Hepatocyte (in vitro differentiated cells): Measurements from ENCODE around the gene PAK2.

Experiments used
- CTCF ChIP-seq: fragments of 200-600 bp; sonication (generic); IDR thresholded peaks from 2 replicates; pipeline ENCODE4 v1.5.1; 2016; ENCODE audit warnings: antibody characterized with exemption, mild to moderate bottlenecking; ENCODE audit not compliant: poor library complexity
- EZH2 ChIP-seq: fragments of 200-600 bp; sonication (generic); IDR thresholded peaks from 2 replicates; pipeline ENCODE4 v1.6.1; 2016; ENCODE audit warnings: antibody characterized with exemption, mild to moderate bottlenecking, borderline replicate concordance
- EZH2phosphoT487 ChIP-seq: fragments of 200-600 bp; sonication (generic); IDR thresholded peaks from one replicate; pipeline ENCODE4 v1.6.1; 2018; ENCODE audit warnings: antibody characterized with exemption, mild to moderate bottlenecking, low read depth, moderate library complexity; ENCODE audit not compliant: unreplicated experiment, severe bottlenecking

- no peak for TF ChIP-seq EZH2
- no peak for TF ChIP-seq CTCF
- TF ChIP-seq EZH2phosphoT487: no peak
These were observed 27.7 kb upstream of the PAK2 start, which contains the start of the genes CEP19 and PIGX for GRCh38 chr3:196711838-196712513.
